SK-N-SH (cell line): Measurements from ENCODE around the gene PPP1R14B. TPM values are rescaled to one million over a fixed set of nuclear protein-coding genes. Genes with fewer than 3 reads are reported as not detected.

Experiments used
- CTCF ChIA-PET: fragments of 300-600, 350-600 bp; formaldehyde crosslinking; extraction: SDS; loops from one replicate; lab custom pipeline; 2021; lab: Yijun Ruan, JAX
- POLR2A ChIA-PET: fragments of 350-600 bp; sonication (Branson Sonifier 250); formaldehyde crosslinking; extraction: SDS; loops from one replicate; lab custom pipeline; 2020; ENCODE audit warnings: antibody characterized with exemption, inconsistent platforms; lab: Yijun Ruan, JAX
- DNase-seq: peaks from one replicate; pipeline ENCODE4 v3.0.0; 2012
- H2AFZ ChIP-seq: fragments of 200-600 bp; sonication (generic); 2 replicates; pipeline ENCODE4 v1.8.1; 2016; ENCODE audit warnings: antibody characterized with exemption, mild to moderate bottlenecking, low read depth
- H3F3A ChIP-seq: fragments of 200-600 bp; sonication (generic); replicated peaks from 2 replicates; pipeline ENCODE3; 2016; ENCODE audit warnings: antibody characterized with exemption, mild to moderate bottlenecking; ENCODE audit not compliant: insufficient read depth
- H3K27ac ChIP-seq, 2 experiments: fragments of 200-500 bp in 1 of 2; fragments of 200-600 bp in 1 of 2; sonication (Bioruptor generic) in 1 of 2; sonication (generic), shearing (Covaris generic) in 1 of 2; 2 replicates each; pipeline versions ENCODE4 v1.5.1 to v1.6.1; 2014 to 2016; ENCODE audit warnings: low read depth in 2 of 2, inconsistent platforms in 1 of 2, low read length in 1 of 2, mild to moderate bottlenecking in 1 of 2, mixed read lengths in 1 of 2
- H3K27me3 ChIP-seq: fragments of 200-600 bp; sonication (generic), shearing (Covaris generic); 2 replicates; pipeline ENCODE4 v1.6.1; 2016; ENCODE audit warnings: mixed run types; ENCODE audit not compliant: insufficient read depth
- H3K36me3 ChIP-seq, 2 experiments: fragments of 200-500 bp in 1 of 2; fragments of 200-600 bp in 1 of 2; sonication (Bioruptor generic) in 1 of 2; sonication (generic) in 1 of 2; replicated peaks in 1 of 2; 2 replicates each; pipeline versions ENCODE3 to v1.5.1; 2014 to 2016; ENCODE audit warnings: low read length in 1 of 2, mild to moderate bottlenecking in 1 of 2; ENCODE audit not compliant: insufficient read depth in 2 of 2, control insufficient read depth in 1 of 2
- H3K4me1 ChIP-seq, 2 experiments: fragments of 200-500 bp in 1 of 2; fragments of 200-600 bp in 1 of 2; sonication (Bioruptor generic) in 1 of 2; sonication (generic), shearing (Covaris generic) in 1 of 2; 2 replicates each; pipeline versions ENCODE4 v1.5.1 to v1.6.1; 2014 to 2016; ENCODE audit warnings: low read depth in 1 of 2, low read length in 1 of 2, mixed run types in 1 of 2; ENCODE audit not compliant: insufficient read depth in 2 of 2, control insufficient read depth in 1 of 2
- H3K4me2 ChIP-seq: fragments of 200-600 bp; sonication (generic), shearing (Covaris generic); 2 replicates; pipeline ENCODE4 v1.6.1; 2017; ENCODE audit warnings: mixed run types
- H3K4me3 ChIP-seq, 2 experiments: fragments of 200-500 bp in 1 of 2; fragments of 200-600 bp in 1 of 2; sonication (Bioruptor generic) in 1 of 2; sonication (generic), shearing (Covaris generic) in 1 of 2; 2 replicates each; pipeline versions ENCODE4 v1.5.1 to v1.8.1; 2014 to 2016; ENCODE audit warnings: low read depth in 2 of 2, inconsistent platforms in 1 of 2, low read length in 1 of 2, mild to moderate bottlenecking in 1 of 2, mixed read lengths in 1 of 2, moderate library complexity in 1 of 2
- H3K79me2 ChIP-seq: fragments of 200-600 bp; sonication (generic); 2 replicates; pipeline ENCODE4 v1.8.1; 2017; ENCODE audit warnings: mild to moderate bottlenecking; ENCODE audit not compliant: insufficient read depth
- H3K9ac ChIP-seq: fragments of 200-600 bp; sonication (generic); 2 replicates; pipeline ENCODE4 v1.6.1; 2017; ENCODE audit warnings: mixed run types
- H3K9me2 ChIP-seq: fragments of 200-600 bp; sonication (generic); 2 replicates; pipeline ENCODE4 v1.6.1; 2017; ENCODE audit warnings: mixed run types
- H3K9me3 ChIP-seq: fragments of 200-600 bp; sonication (generic); 2 replicates; pipeline ENCODE4 v1.6.1; 2017; ENCODE audit warnings: mixed run types, mild to moderate bottlenecking, moderate library complexity
- H4K20me1 ChIP-seq: fragments of 200-600 bp; sonication (generic); 2 replicates; pipeline ENCODE4 v1.6.1; 2017; ENCODE audit warnings: mild to moderate bottlenecking, mixed run types; ENCODE audit not compliant: insufficient read depth
- CHD2 ChIP-seq: fragments of 150-350 bp; IDR thresholded peaks from 2 replicates; pipeline ENCODE4 v1.6.1; 2018; ENCODE audit warnings: low read length; ENCODE audit not compliant: partially characterized antibody
- ELF1 ChIP-seq: IDR thresholded peaks from 2 replicates; pipeline ENCODE4 v1.4.0; 2012
- EZH2phosphoT487 ChIP-seq: fragments of 200-600 bp; sonication (generic); IDR thresholded peaks from 2 replicates; pipeline ENCODE4 v1.6.1; 2017; ENCODE audit warnings: low read depth, mixed run types, mild to moderate bottlenecking, antibody characterized with exemption, moderate library complexity, borderline replicate concordance
- FOSL2 ChIP-seq: IDR thresholded peaks from 2 replicates; pipeline ENCODE4 v1.4.0; 2012; ENCODE audit warnings: low read depth, mild to moderate bottlenecking, moderate library complexity, borderline replicate concordance
- FOXJ3 ChIP-seq: sonication (generic); formaldehyde crosslinking; IDR thresholded peaks from 2 replicates; pipeline ENCODE4 v1.5.1; 2020; ENCODE audit warnings: mild to moderate bottlenecking, missing genetic modification reagents
- FOXM1 ChIP-seq: IDR thresholded peaks from 2 replicates; pipeline ENCODE4 v1.4.0; 2012; ENCODE audit warnings: low read depth, mild to moderate bottlenecking
- GABPA ChIP-seq: IDR thresholded peaks from 2 replicates; pipeline ENCODE4 v1.4.0; 2012; ENCODE audit warnings: low read depth, mild to moderate bottlenecking
- GATA2 ChIP-seq: sonication (generic); formaldehyde crosslinking; IDR thresholded peaks from 2 replicates; pipeline ENCODE4 v1.5.0; 2020; ENCODE audit warnings: mild to moderate bottlenecking, missing genetic modification reagents
- IRF3 ChIP-seq: fragments of 150-350 bp; IDR thresholded peaks from 2 replicates; pipeline ENCODE4 v1.6.1; 2016; ENCODE audit warnings: mild to moderate bottlenecking, low read depth, low read length
- JUND ChIP-seq: IDR thresholded peaks from 2 replicates; pipeline ENCODE4 v1.4.0; 2012
- MAX ChIP-seq: IDR thresholded peaks from 2 replicates; pipeline ENCODE4 v1.4.0; 2012; ENCODE audit warnings: low read depth
- MEF2A ChIP-seq: IDR thresholded peaks from 2 replicates; pipeline ENCODE4 v1.4.0; 2012; ENCODE audit warnings: low read depth, borderline replicate concordance
- NFIC ChIP-seq: IDR thresholded peaks from 2 replicates; pipeline ENCODE4 v1.4.0; 2012; ENCODE audit warnings: borderline replicate concordance
- NRF1 ChIP-seq: IDR thresholded peaks from 2 replicates; pipeline ENCODE4 v1.6.1; 2012; ENCODE audit warnings: low read depth, mild to moderate bottlenecking, low read length
- PBX3 ChIP-seq: IDR thresholded peaks from 2 replicates; pipeline ENCODE4; 2012
- POLR2AphosphoS5 ChIP-seq: IDR thresholded peaks from 2 replicates; pipeline ENCODE4 v1.6.1; 2012; ENCODE audit warnings: low read depth, low read length
- RAD21 ChIP-seq: IDR thresholded peaks from 2 replicates; pipeline ENCODE4 v1.6.1; 2012; ENCODE audit warnings: mild to moderate bottlenecking, low read length
- REST ChIP-seq: IDR thresholded peaks from 2 replicates; pipeline ENCODE4 v1.6.1; 2012; ENCODE audit warnings: mild to moderate bottlenecking, low read depth, low read length, moderate library complexity
- RFX5 ChIP-seq: IDR thresholded peaks from 2 replicates; pipeline ENCODE4 v1.6.1; 2012; ENCODE audit warnings: mild to moderate bottlenecking, improper control_type of control experiment, low read length
- RXRA ChIP-seq: IDR thresholded peaks from 2 replicates; pipeline ENCODE4 v1.4.0; 2012; ENCODE audit warnings: low read depth, mild to moderate bottlenecking, borderline replicate concordance
- SMC3 ChIP-seq: IDR thresholded peaks from 2 replicates; pipeline ENCODE4 v1.6.1; 2012; ENCODE audit warnings: low read depth, low read length, improper control_type of control experiment
- TEAD4 ChIP-seq: IDR thresholded peaks from 2 replicates; pipeline ENCODE4 v1.4.0; 2012; ENCODE audit warnings: mild to moderate bottlenecking, borderline replicate concordance; ENCODE audit not compliant: insufficient read depth
- USF1 ChIP-seq: IDR thresholded peaks from 2 replicates; pipeline ENCODE4 v1.4.0; 2012; ENCODE audit warnings: low read depth, borderline replicate concordance
- ZBTB33 ChIP-seq: IDR thresholded peaks from 2 replicates; pipeline ENCODE4 v1.4.0; 2012; ENCODE audit warnings: low read depth, borderline replicate concordance
- WGBS: methylation state at CpG from one replicate; pipeline ENCODE4 v1.1.6; 2017; ENCODE audit warnings: low lambda C conversion rate; 5-methylcytosine and 5-hydroxymethylcytosine counted together
- polyA plus RNA-seq, 3 experiments: library from polyadenylated mRNA; depleted of rRNA; stranded (reverse); fragments of >200 nt; gene quantifications; 2 replicates each; pipeline ENCODE4 v1.2.3, GENCODE V29; 2012

PPP1R14B gene
- polyA plus RNA-seq, 1 of the 3 experiments (the other 2 are of a cell fraction) = 523 TPM

GRCh38 chr11:64284962-64285884, 38.5 kb upstream of the PPP1R14B start, which contains the start of gene GPR137:
Gene GPR137 (plus strand): TSS chr11:64285848. CDS start chr11:64286525, 677 bp downstream.
- no peaks in the 10 kb centered on the region for H4K20me1 ChIP-seq
- H3F3A ChIP-seq = peaks cover 10% of the 10 kb centered on the region
- H3K27me3 ChIP-seq = no peaks in the 10 kb centered on the region
- 0% methylated on average over 6 of the region's 102 CpGs for WGBS
- H3K9me2 ChIP-seq = no peaks in the 10 kb centered on the region
- no peaks in the 10 kb centered on the region for H3K9me3 ChIP-seq
- ChIA-PET CTCF (interaction anchor here (1.6 to 12.2 kb wide), 4 partner anchors 12 to 34 kb away, joined by 5 to 196 read pairs (median 32); partner anchors contain the start of genes CATSPERZ, ESRRA and PLCB3), POLR2A (interaction anchor here (0.5 to 3.2 kb wide), 8 partner anchors 9 to 105 kb away, joined by 3 to 33 read pairs (median 3); partner anchors contain the start of genes ESRRA and TRMT112)
- peaks cover 28% of the 10 kb centered on the region for H3K79me2 ChIP-seq
- H2AFZ ChIP-seq = peak within 1 kb of the TSS; percentile 83
- peak within 1 kb of the TSS; percentile 100 for H3K4me2 ChIP-seq
- H3K27ac ChIP-seq = peak within 1 kb of the TSS; percentile 87 to 96
- peak within 1 kb of the TSS; percentile 89 for H3K9ac ChIP-seq
- peaks cover 8 to 21% of the 10 kb centered on the region in 2 experiments; a peak in 2 of 4 replicates for H3K4me1 ChIP-seq
- H3K4me3 ChIP-seq = peak within 1 kb of the TSS; percentile 60 to 95
- DNase-seq = peak; percentile 97
- H3K36me3 ChIP-seq = peaks cover 0 to 6% of the 10 kb centered on the region in 2 experiments
- TF ChIP-seq POLR2AphosphoS5 = no peak; the same call in 1 of the 2 replicates
- no peak for TF ChIP-seq IRF3
- no peak for TF ChIP-seq RXRA
- TF ChIP-seq SMC3 = no peak
- TF ChIP-seq USF1 = no peak
- peak; percentile 28 for TF ChIP-seq PBX3
- no peak for TF ChIP-seq MEF2A
- no peak for TF ChIP-seq FOXM1
- no peak for TF ChIP-seq REST
- no peak for TF ChIP-seq NFIC
- no peak for TF ChIP-seq FOSL2
- no peak for TF ChIP-seq RAD21
- no peak for TF ChIP-seq FOXJ3 (CRISPR knock-in tag)
- TF ChIP-seq NRF1 = peak; percentile 83
- no peak for TF ChIP-seq RFX5
- TF ChIP-seq CHD2 = peak; percentile 56
- TF ChIP-seq JUND = no peak
- no peak for TF ChIP-seq MAX
- peak; percentile 67; the same call in 1 of the 2 replicates for TF ChIP-seq ZBTB33
- peak; percentile 89 for TF ChIP-seq ELF1
- TF ChIP-seq GABPA = peak; percentile 67; the same call in 1 of the 2 replicates
- no peak for TF ChIP-seq TEAD4
- TF ChIP-seq GATA2 (CRISPR knock-in tag) = peak; percentile 44; the same call in 1 of the 2 replicates
- TF ChIP-seq EZH2phosphoT487 = no peak
